Femur (tissue), 1 donor: ENCODE data around the gene UIMC1.
"Not testable (repeated sequence)": the region's sequence is repeated elsewhere in the genome, so short reads cannot be mapped to it uniquely, and the experiment has no call there.

Source experiments
- DNase-seq: peaks from one replicate; pipeline ENCODE4 v3.0.0-alpha.2; 2017

Gene UIMC1

GRCh38 chr5:177006265-177006972, at the start of gene UIMC1:
Gene UIMC1 (minus strand): TSS chr5:177006779. CDS start chr5:176982615, 24,164 bp downstream.
- peak; percentile 95 for DNase-seq

GRCh38 chr5:177049285-177049684, 42.7 kb upstream of the UIMC1 start:
- DNase-seq = no peak

- not testable (repeated sequence) for DNase-seq
Measured at GRCh38 chr5:177048531-177048930, 42.0 kb upstream of the UIMC1 start.

- DNase-seq = no peak
Measured at GRCh38 chr5:177045631-177046030, 39.1 kb upstream of the UIMC1 start.

GRCh38 chr5:177044641-177045040, 38.1 kb upstream of the UIMC1 start:
- no peak for DNase-seq

GRCh38 chr5:177043958-177044357, 37.4 kb upstream of the UIMC1 start:
- DNase-seq = no peak

GRCh38 chr5:177043114-177043513, 36.5 kb upstream of the UIMC1 start:
- no peak for DNase-seq

- DNase-seq = no peak
Measured at GRCh38 chr5:177041936-177042335, 35.4 kb upstream of the UIMC1 start.

GRCh38 chr5:177040814-177041420, 34.3 kb upstream of the UIMC1 start:
- DNase-seq = peak; percentile 28

GRCh38 chr5:177036921-177037320, 30.3 kb upstream of the UIMC1 start:
- DNase-seq = no peak

GRCh38 chr5:177036443-177036842, 29.9 kb upstream of the UIMC1 start:
- DNase-seq = no peak

GRCh38 chr5:177035976-177036375, 29.4 kb upstream of the UIMC1 start:
- DNase-seq = no peak

GRCh38 chr5:177029498-177029897, 22.9 kb upstream of the UIMC1 start:
- no peak for DNase-seq

GRCh38 chr5:177027665-177028064, 21.1 kb upstream of the UIMC1 start:
- no peak for DNase-seq

- no peak for DNase-seq
Measured at GRCh38 chr5:177025101-177025601, 18.6 kb upstream of the UIMC1 start.

- no peak for DNase-seq
Measured at GRCh38 chr5:177024559-177024958, 18.0 kb upstream of the UIMC1 start.

GRCh38 chr5:177023303-177023664, 16.7 kb upstream of the UIMC1 start:
- no peak for DNase-seq

GRCh38 chr5:177022386-177023302, 16.1 kb upstream of the UIMC1 start, which contains the start of gene ZNF346:
Gene ZNF346 (plus strand): TSS chr5:177022696. CDS start chr5:177022739, 43 bp downstream.
- DNase-seq = peak; percentile 95

GRCh38 chr5:177020033-177020432, 13.5 kb upstream of the UIMC1 start:
- no peak for DNase-seq

- no peak for DNase-seq
Measured at GRCh38 chr5:177018341-177018740, 11.8 kb upstream of the UIMC1 start.

GRCh38 chr5:177015156-177015555, 8.6 kb upstream of the UIMC1 start:
- no peak for DNase-seq

- no peak for DNase-seq
Measured at GRCh38 chr5:177010153-177010552, 3.6 kb upstream of the UIMC1 start.

- DNase-seq = no peak
Measured at GRCh38 chr5:177008716-177009115, 2.1 kb upstream of the UIMC1 start.
